ENCODE data around the gene RPRML.

The RPRML gene

GRCh38 chr17:46952115-46952514 lies 26.9 kb downstream of the RPRML start:
- ATAC-seq (ENCODE audit: insufficient read depth, low read depth) (no peak), DNase-seq (no peak)
- Histone ChIP-seq H3K4me1 (ENCODE audit: insufficient read depth, low read length) (no peaks in the 10 kb centered on the region), H3K79me2 (ENCODE audit: insufficient read depth, low read length) (no peaks in the 10 kb centered on the region), H3K4me3 (ENCODE audit: low read depth in 1 of 2, low read length in 2 of 2) (no peak overlapping the region), H3K9ac (ENCODE audit: low read depth, low read length) (no peak overlapping the region), H3K4me2 (ENCODE audit: insufficient read depth, low read length) (no peak overlapping the region), H3K9me3 (ENCODE audit: insufficient read depth, low read length, severe bottlenecking) (no peaks in the 10 kb centered on the region), H3K27me3 (ENCODE audit: insufficient read depth, low read length, poor library complexity) (no peaks in the 10 kb centered on the region), H3K36me3 (ENCODE audit: insufficient read depth, low read length) (no peaks in the 10 kb centered on the region), H3K27ac (ENCODE audit: low read length) (no peak overlapping the region), H2AFZ (ENCODE audit: low read depth, low read length) (no peak overlapping the region), H4K20me1 (ENCODE audit: insufficient read depth, low read length) (no peaks in the 10 kb centered on the region; the same call in 1 of the 2 replicates)
- TF ChIP-seq EZH2 (IDR thresholded peaks at IDR 0.05; ENCODE audit: borderline replicate concordance, low read depth, low read length, severe bottlenecking) (no peak), CTCF (IDR thresholded peaks at IDR 0.05; ENCODE audit: borderline replicate concordance, extremely low read depth, low read length, poor library complexity, severe bottlenecking) (no peak)

- Histone ChIP-seq H3K4me3 (ENCODE audit: low read depth in 1 of 2, low read length in 2 of 2) (no peak overlapping the region), H3K27me3 (ENCODE audit: insufficient read depth, low read length, poor library complexity) (no peaks in the 10 kb centered on the region), H3K4me2 (ENCODE audit: insufficient read depth, low read length) (no peak overlapping the region), H3K79me2 (ENCODE audit: insufficient read depth, low read length) (no peaks in the 10 kb centered on the region), H2AFZ (ENCODE audit: low read depth, low read length) (no peak overlapping the region), H4K20me1 (ENCODE audit: insufficient read depth, low read length) (no peaks in the 10 kb centered on the region; the same call in 1 of the 2 replicates), H3K4me1 (ENCODE audit: insufficient read depth, low read length) (no peaks in the 10 kb centered on the region), H3K9ac (ENCODE audit: low read depth, low read length) (no peak overlapping the region), H3K27ac (ENCODE audit: low read length) (no peak overlapping the region), H3K9me3 (ENCODE audit: insufficient read depth, low read length, severe bottlenecking) (no peaks in the 10 kb centered on the region), H3K36me3 (ENCODE audit: insufficient read depth, low read length) (no peaks in the 10 kb centered on the region)
- TF ChIP-seq CTCF (IDR thresholded peaks at IDR 0.05; ENCODE audit: borderline replicate concordance, extremely low read depth, low read length, poor library complexity, severe bottlenecking) (no peak), EZH2 (IDR thresholded peaks at IDR 0.05; ENCODE audit: borderline replicate concordance, low read depth, low read length, severe bottlenecking) (no peak)
- no peak for DNase-seq
- ATAC-seq (ENCODE audit: insufficient read depth, low read depth) = no peak
These were observed 27.3 kb downstream of the RPRML start for GRCh38 chr17:46951706-46952105.

- no peak for TF ChIP-seq EZH2 (IDR thresholded peaks at IDR 0.05; ENCODE audit: borderline replicate concordance, low read depth, low read length, severe bottlenecking)
- TF ChIP-seq CTCF (IDR thresholded peaks at IDR 0.05; ENCODE audit: borderline replicate concordance, extremely low read depth, low read length, poor library complexity, severe bottlenecking) = no peak
- Histone ChIP-seq H3K4me3 (ENCODE audit: low read depth in 1 of 2, low read length in 2 of 2) (no peak overlapping the region), H4K20me1 (ENCODE audit: insufficient read depth, low read length) (no peaks in the 10 kb centered on the region; the same call in 1 of the 2 replicates), H3K27me3 (ENCODE audit: insufficient read depth, low read length, poor library complexity) (no peaks in the 10 kb centered on the region), H3K79me2 (ENCODE audit: insufficient read depth, low read length) (no peaks in the 10 kb centered on the region), H3K4me2 (ENCODE audit: insufficient read depth, low read length) (no peak overlapping the region), H3K4me1 (ENCODE audit: insufficient read depth, low read length) (no peaks in the 10 kb centered on the region), H3K36me3 (ENCODE audit: insufficient read depth, low read length) (no peaks in the 10 kb centered on the region), H2AFZ (ENCODE audit: low read depth, low read length) (no peak overlapping the region), H3K9me3 (ENCODE audit: insufficient read depth, low read length, severe bottlenecking) (no peaks in the 10 kb centered on the region), H3K9ac (ENCODE audit: low read depth, low read length) (no peak overlapping the region), H3K27ac (ENCODE audit: low read length) (no peak overlapping the region)
- ATAC-seq (ENCODE audit: insufficient read depth, low read depth) (no peak), DNase-seq (no peak)
These were observed 27.9 kb downstream of the RPRML start for GRCh38 chr17:46950997-46951621.

Measured in DND-41 (cell line).